ENCODE data around the gene GSK3B.

Gene GSK3B

DNA sequence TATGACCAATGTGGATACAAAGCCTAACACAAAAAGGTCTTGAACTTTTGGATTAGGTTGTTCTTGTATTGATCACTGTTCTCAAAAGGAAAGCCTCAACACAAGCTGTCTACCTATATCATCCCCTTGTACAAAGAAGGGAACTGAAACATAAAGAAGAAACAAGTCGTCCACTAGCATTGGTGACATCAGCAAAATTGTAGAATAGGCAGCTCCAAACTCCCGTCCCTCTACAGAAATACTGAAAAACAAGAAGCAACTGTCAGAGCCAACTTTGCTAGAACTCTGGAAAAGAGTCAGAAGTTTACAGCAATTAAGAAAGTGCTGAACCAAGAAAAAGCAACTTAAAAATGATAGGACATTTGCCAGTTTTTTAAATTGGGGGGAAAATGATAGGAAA lies 319.8 kb downstream of the GSK3B start:
- no peak for DNase-seq
